ENCODE results near the gene PPP1R16B. TPM values are rescaled to one million over a fixed set of nuclear protein-coding genes. Genes with fewer than 3 reads are reported as not detected.

Gene PPP1R16B
- total and polyA plus RNA-seq, 2 experiments from 2014 or later = 0.15 TPM; not detected in 1

DNA sequence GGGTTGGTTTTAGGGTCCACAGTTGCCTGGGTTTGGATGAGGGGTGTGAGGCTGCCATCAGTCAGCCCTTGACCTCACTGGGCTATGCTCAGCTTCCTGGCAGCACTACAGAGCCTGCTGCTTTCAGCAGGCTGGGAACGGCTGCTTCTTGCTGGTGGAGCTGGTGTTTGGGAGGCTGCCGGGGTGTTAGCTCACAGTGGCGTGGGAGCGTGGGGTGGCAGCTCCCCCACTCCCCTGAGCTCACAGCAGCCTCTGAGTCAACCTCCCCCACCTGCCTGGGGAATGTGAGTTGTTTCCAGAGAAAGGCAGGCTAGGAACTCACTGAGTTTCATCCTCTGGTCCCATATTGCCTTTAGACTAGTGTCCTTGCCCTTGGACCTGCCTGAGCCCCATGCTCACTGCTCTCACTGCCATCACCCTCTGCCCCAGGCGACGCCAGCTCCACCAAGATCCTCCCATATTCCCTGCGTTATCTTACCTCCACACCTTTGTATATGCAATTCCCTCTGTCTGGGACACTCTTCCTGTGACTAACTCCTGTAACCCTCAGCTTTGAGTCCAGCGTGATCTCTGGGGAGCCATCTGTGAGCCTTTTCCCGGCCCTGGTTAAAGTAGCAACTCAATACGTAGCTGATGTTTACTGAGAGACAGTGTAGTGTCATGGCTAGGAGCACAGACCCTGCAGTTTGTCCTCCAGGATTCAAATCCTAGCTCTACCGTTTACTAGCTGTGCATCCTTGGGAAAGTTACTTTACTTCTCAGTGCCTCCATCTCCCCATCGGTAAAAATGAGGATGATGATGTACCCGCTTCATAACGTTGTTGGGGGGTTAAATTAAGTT, 34.8 kb downstream of the PPP1R16B start:
- Histone ChIP-seq H3K9me3 (ENCODE audit: low read depth) (no peaks in the 10 kb centered on the region), H3K4me1 (ENCODE audit: low read depth) (no peaks in the 10 kb centered on the region), H3K4me3 (no peak overlapping the region), H3K27ac (no peak overlapping the region), H3K36me3 (no peaks in the 10 kb centered on the region), H3K27me3 (no peaks in the 10 kb centered on the region)
- TF ChIP-seq, protein P1, sequence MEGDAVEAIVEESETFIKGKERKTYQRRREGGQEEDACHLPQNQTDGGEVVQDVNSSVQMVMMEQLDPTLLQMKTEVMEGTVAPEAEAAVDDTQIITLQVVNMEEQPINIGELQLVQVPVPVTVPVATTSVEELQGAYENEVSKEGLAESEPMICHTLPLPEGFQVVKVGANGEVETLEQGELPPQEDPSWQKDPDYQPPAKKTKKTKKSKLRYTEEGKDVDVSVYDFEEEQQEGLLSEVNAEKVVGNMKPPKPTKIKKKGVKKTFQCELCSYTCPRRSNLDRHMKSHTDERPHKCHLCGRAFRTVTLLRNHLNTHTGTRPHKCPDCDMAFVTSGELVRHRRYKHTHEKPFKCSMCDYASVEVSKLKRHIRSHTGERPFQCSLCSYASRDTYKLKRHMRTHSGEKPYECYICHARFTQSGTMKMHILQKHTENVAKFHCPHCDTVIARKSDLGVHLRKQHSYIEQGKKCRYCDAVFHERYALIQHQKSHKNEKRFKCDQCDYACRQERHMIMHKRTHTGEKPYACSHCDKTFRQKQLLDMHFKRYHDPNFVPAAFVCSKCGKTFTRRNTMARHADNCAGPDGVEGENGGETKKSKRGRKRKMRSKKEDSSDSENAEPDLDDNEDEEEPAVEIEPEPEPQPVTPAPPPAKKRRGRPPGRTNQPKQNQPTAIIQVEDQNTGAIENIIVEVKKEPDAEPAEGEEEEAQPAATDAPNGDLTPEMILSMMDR (IDR thresholded peaks at IDR 0.05; ENCODE audit: low read depth, low read length) = no peak
- peak in 1 of 2 donors; percentile 31 for DNase-seq (ENCODE audit: low read depth in 1 of 2, low spot score in 1 of 2)

DNA sequence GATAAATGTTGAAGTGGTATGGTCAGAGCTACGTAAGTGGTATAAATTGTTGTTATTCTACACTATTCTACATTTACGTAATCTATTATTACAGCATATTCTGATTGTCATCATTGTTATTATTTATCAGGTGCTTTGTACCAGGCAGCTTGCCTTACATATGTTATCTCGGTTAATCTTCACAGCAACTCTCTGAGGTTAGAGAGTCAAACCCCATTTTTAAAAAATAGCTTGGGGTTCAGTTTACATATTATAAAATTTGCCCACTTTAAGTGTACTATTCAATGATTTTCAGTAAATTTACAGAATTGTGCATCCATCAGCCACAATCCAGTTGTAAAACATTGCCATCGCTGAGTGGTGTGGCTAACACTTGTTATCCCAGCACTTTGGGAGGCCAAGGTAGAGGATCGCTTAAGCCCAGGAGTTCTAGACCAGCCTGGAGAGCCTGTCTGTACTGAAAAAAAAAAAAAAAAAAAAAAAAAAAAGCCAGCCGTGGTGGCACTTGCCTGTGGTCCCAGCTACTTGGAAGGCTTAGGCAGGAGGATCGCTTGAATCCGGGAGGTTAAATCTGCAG, 35.5 kb downstream of the PPP1R16B start:
- Histone ChIP-seq H3K9me3 (ENCODE audit: low read depth) (no peaks in the 10 kb centered on the region), H3K4me3 (no peak overlapping the region), H3K4me1 (ENCODE audit: low read depth) (no peaks in the 10 kb centered on the region), H3K27ac (no peak overlapping the region), H3K27me3 (no peaks in the 10 kb centered on the region), H3K36me3 (no peaks in the 10 kb centered on the region)
- TF ChIP-seq, protein P1 (IDR thresholded peaks at IDR 0.05; ENCODE audit: low read depth, low read length) = no peak
- no peak for DNase-seq (ENCODE audit: low read depth in 1 of 2, low spot score in 1 of 2)

DNA sequence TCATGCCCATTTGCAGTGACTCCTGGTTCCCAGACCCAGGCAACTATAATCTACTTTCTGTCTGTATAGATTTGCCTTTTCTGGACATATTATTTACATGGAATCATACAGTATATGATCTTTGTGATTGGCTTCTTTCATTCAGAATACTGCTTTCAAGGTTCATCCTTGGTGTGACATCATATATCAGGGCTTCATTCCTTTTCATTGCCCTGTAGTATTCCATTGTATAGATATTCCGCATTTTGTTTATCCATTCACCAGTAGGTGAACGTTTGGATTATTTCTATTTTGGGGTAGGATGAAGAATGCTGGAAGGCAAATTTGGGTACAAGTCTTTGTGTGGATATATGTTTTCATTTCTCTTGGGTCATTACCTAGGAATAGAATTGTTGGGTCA, 36.1 kb downstream of the PPP1R16B start:
- no peaks in the 10 kb centered on the region for H3K4me1 ChIP-seq (ENCODE audit: low read depth)
- no peaks in the 10 kb centered on the region for H3K27me3 ChIP-seq
- no peaks in the 10 kb centered on the region for H3K9me3 ChIP-seq (ENCODE audit: low read depth)
- H3K4me3 ChIP-seq = no peak overlapping the region
- TF ChIP-seq, protein P1 (IDR thresholded peaks at IDR 0.05; ENCODE audit: low read depth, low read length) = no peak
- no peak for DNase-seq (ENCODE audit: low read depth in 1 of 2, low spot score in 1 of 2)
- H3K27ac ChIP-seq = no peak overlapping the region
- H3K36me3 ChIP-seq = no peaks in the 10 kb centered on the region

DNA sequence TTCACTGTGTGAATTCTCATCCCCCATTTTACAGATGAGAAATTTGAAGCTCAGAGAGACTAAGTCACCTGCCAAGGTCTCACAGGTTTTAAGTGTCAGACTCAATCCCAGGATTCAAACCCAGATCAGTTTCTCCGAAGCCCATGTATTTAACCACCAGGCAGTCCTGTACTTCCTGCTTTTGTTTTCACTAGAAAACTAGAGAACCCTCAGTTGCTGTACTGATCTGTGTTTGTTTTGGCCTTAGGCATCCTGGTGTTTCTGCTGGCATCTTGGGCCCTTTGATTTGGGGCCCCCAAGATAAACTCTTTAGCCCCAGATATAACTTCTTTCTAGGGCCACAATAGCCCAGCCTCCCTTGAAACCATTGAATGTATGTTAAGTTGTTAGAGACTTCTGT, 36.5 kb downstream of the PPP1R16B start:
- Histone ChIP-seq H3K27ac (no peak overlapping the region), H3K4me1 (ENCODE audit: low read depth) (no peaks in the 10 kb centered on the region), H3K36me3 (no peaks in the 10 kb centered on the region), H3K9me3 (ENCODE audit: low read depth) (no peaks in the 10 kb centered on the region), H3K27me3 (no peaks in the 10 kb centered on the region), H3K4me3 (no peak overlapping the region)
- TF ChIP-seq, protein P1 (IDR thresholded peaks at IDR 0.05; ENCODE audit: low read depth, low read length) = no peak
- DNase-seq (ENCODE audit: low read depth in 1 of 2, low spot score in 1 of 2) = no peak

DNA sequence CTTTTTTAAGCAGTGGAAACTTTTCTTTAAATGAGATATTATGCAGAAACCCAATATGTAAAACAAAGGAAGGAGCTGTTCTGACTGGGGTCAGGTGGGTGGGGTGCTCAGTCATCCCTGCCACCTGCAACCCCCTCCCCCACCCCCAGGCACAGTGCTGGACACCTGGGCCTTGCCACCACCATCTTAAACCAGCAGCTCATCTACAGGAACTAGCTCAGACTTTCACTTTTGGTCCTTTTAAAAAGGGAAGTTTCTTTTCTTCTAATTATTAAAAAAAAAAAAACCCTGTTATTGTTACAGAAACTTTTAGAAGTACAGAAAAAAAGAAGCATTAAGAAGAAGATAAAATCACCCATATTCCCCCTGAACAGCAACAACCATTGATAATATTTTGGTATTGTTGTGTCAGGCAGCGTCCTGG, 37.1 kb downstream of the PPP1R16B start:
- no peak overlapping the region for H3K27ac ChIP-seq
- H3K36me3 ChIP-seq = no peaks in the 10 kb centered on the region
- TF ChIP-seq, protein P1 (IDR thresholded peaks at IDR 0.05; ENCODE audit: low read depth, low read length) = no peak
- no peaks in the 10 kb centered on the region for H3K27me3 ChIP-seq
- no peak overlapping the region for H3K4me3 ChIP-seq
- no peak for DNase-seq (ENCODE audit: low read depth in 1 of 2, low spot score in 1 of 2)
- H3K9me3 ChIP-seq (ENCODE audit: low read depth) = no peaks in the 10 kb centered on the region
- no peaks in the 10 kb centered on the region for H3K4me1 ChIP-seq (ENCODE audit: low read depth)

Measured in cardiac muscle cell (in vitro differentiated cells and primary cell).